Brain microvascular endothelial cell (primary cell): ENCODE results near the gene PPP3R1.

Experiments
- DNase-seq: peaks from one replicate; pipeline ENCODE4 v3.0.0-alpha.2; 2020
- H3K27ac ChIP-seq: fragments of 250-450 bp; sonication (Bioruptor Pico); 2 replicates; pipeline ENCODE4 v1.5.1; 2020; ENCODE audit warnings: mild to moderate bottlenecking, moderate library complexity
- H3K27me3 ChIP-seq: fragments of 250-450 bp; sonication (Bioruptor Pico); replicated peaks from 2 replicates; pipeline ENCODE4 v1.5.1; 2020; ENCODE audit warnings: mild to moderate bottlenecking
- H3K36me3 ChIP-seq: fragments of 250-450 bp; sonication (Bioruptor Pico); replicated peaks from 2 replicates; pipeline ENCODE4 v1.5.1; 2020; ENCODE audit warnings: mild to moderate bottlenecking
- H3K4me3 ChIP-seq: 2 replicates; pipeline ENCODE4 v1.5.1; 2011; ENCODE audit warnings: low read depth, mild to moderate bottlenecking, control low read depth, low read length, moderate library complexity
- in situ Hi-C: cut with HindIII; loops from 2 replicates; pipeline ENCODE4 v1.10.0; 2017; ENCODE audit warnings: low sequenced_read_pairs, low pct_ligation_motif_present
- TF ChIP-seq, protein P1 (sequence below): IDR thresholded peaks from 2 replicates; pipeline ENCODE4 v1.5.1; 2011; ENCODE audit warnings: low read depth, mild to moderate bottlenecking, moderate library complexity, low read length, control low read depth, inconsistent platforms; ENCODE audit errors: missing control alignments

Gene PPP3R1

DNA sequence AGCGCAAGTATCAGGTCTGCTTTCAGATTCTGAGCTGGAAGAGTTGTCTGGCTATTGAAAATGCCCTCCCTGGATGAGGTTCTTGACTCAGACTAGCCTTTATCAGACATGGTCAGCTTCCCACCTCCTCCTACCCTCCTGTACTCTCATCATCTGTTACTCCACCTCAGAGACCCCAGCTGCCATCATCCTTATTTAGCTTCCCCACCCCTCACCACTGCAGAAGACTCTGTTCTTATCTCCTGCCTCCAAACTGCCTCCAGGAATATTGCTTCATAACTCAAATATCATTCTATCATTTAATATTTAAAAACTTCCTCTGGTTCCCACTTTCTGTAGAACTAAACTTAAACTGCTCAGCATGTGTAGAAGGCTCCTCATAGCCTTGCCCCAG, 31.1 kb upstream of the PPP3R1 start:
- TF ChIP-seq, protein P1, sequence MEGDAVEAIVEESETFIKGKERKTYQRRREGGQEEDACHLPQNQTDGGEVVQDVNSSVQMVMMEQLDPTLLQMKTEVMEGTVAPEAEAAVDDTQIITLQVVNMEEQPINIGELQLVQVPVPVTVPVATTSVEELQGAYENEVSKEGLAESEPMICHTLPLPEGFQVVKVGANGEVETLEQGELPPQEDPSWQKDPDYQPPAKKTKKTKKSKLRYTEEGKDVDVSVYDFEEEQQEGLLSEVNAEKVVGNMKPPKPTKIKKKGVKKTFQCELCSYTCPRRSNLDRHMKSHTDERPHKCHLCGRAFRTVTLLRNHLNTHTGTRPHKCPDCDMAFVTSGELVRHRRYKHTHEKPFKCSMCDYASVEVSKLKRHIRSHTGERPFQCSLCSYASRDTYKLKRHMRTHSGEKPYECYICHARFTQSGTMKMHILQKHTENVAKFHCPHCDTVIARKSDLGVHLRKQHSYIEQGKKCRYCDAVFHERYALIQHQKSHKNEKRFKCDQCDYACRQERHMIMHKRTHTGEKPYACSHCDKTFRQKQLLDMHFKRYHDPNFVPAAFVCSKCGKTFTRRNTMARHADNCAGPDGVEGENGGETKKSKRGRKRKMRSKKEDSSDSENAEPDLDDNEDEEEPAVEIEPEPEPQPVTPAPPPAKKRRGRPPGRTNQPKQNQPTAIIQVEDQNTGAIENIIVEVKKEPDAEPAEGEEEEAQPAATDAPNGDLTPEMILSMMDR, result no peak

DNA sequence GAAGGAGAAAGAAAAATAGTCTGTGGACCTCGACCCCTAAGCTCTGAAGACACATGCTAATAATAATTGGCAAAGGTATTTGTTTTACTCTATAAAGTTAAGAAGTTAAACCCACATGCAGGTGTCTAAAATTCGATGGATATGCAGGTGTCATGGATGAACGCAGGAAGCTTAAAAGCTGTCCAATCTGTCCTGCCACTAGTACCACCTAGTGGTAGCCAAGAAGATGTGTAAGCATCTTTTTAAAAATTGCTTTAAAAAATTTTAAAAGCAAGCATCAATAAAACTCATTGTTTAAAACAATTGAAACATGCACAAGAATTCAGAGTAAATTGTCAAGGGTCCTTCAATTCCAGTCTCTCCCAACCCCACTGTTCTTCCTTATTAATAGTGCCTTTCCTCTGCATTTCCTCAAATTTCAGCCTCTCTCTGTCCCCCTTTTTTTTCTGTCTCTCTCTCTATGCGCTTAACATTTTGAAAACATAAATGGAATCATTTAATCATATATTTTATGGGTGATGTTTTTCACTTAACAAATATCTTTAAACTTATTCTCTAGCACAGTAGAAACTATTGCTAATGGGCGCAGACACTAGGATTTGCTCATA, 30.6 kb upstream of the PPP3R1 start:
- DNase-seq, result peak; percentile 7
- in situ Hi-C loops, result no loop called here
- TF ChIP-seq, protein P1, result peak; percentile 73
- H3K36me3 ChIP-seq, result no peaks in the 10 kb centered on the region
- no peaks in the 10 kb centered on the region for H3K27me3 ChIP-seq
- no peak overlapping the region for H3K27ac ChIP-seq
- no peak overlapping the region for H3K4me3 ChIP-seq

More for the DNA sequence above, 31.1 kb upstream of the PPP3R1 start:
- H3K27ac ChIP-seq, result no peak overlapping the region
- H3K4me3 ChIP-seq, result no peak overlapping the region
- in situ Hi-C loops, result no loop called here
- H3K36me3 ChIP-seq, result no peaks in the 10 kb centered on the region
- H3K27me3 ChIP-seq, result no peaks in the 10 kb centered on the region
- no peak for DNase-seq

DNA sequence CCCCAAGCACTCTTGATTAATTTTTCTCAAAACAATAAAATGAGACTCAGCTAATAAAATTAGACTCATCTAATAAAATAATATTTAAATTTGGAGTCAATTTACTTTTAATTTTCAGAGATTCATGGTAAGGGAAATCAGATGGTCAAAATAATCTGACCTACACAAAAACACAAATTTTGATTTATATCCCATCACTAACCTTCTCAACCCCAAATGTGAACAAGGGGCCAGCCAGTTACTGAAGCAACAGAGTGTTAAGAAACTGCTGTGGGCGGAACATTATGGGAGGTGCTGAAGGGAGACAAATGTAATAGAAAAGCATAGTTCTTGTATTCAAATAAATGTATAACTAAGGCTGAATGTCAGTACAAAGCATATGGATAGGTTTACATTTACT, 28.5 kb upstream of the PPP3R1 start:
- Histone ChIP-seq H3K36me3 (no peaks in the 10 kb centered on the region), H3K4me3 (no peak overlapping the region), H3K27ac (no peak overlapping the region), H3K27me3 (no peaks in the 10 kb centered on the region)
- no peak for DNase-seq
- in situ Hi-C loops, result no loop called here
- TF ChIP-seq, protein P1, result no peak

DNA sequence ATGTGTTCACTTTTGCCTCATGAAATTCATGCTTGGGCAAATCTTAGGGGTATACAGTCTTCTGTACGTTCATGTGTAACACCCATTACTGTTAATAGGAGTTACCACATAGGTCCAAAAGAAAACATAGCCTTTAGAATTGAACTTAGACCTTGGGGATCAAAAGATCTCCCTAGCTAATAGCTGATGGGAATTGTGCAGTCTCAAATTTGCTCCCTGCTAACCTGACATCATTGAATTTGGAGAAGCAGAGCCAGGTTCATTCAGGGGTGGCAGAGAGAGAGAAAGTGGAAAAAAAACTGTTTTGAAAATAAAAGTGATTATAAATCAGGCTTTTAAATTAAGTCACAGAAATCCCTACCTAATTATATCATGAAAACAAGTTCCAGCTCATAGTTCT, 28.0 kb upstream of the PPP3R1 start:
- Histone ChIP-seq H3K27ac (no peak overlapping the region), H3K36me3 (no peaks in the 10 kb centered on the region), H3K27me3 (no peaks in the 10 kb centered on the region), H3K4me3 (no peak overlapping the region)
- in situ Hi-C loops, result no loop called here
- TF ChIP-seq, protein P1, result no peak
- no peak for DNase-seq

DNA sequence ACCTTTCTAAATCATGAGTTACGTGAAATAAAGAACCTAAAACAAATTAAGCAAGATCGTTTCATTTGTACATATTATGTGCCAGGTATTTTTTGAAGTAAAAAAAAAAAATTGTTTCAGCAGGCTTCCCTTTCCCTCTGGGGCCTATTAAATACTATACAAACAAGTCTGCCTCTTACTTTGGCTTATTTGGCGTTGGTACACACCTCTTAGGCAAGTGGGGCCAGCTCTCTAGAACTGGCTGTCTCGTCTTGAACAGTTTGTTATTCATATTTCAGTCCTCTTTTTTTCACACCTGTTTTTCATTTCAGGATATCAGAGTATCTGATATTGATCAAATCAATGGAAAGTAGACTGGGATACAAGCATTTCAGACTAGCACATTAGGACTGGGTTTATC, 27.4 kb upstream of the PPP3R1 start:
- H3K4me3 ChIP-seq, result no peak overlapping the region
- TF ChIP-seq, protein P1, result no peak
- H3K36me3 ChIP-seq, result no peaks in the 10 kb centered on the region
- in situ Hi-C loops, result no loop called here
- no peak for DNase-seq
- H3K27me3 ChIP-seq, result no peaks in the 10 kb centered on the region
- H3K27ac ChIP-seq, result no peak overlapping the region

DNA sequence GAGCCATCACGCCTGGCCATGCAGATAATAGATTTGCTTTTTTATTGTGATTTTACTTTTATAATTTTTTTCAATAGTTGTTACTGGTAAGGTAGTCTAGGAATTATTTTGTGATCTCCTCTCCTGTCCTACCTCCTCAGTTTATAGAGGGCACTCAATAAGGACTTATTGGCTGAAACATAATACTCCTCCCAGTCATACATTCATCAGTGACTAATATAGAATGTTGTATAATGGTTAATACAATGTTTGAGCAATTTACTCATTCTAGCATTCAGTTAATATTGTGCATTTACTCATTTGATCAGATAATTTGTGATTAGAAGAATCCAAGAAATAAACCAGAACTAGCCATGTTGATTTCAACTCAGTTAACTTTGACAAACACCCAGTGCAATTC, 25.8 kb upstream of the PPP3R1 start:
- H3K4me3 ChIP-seq, result no peak overlapping the region
- in situ Hi-C loops, result no loop called here
- no peaks in the 10 kb centered on the region for H3K27me3 ChIP-seq
- no peak overlapping the region for H3K27ac ChIP-seq
- TF ChIP-seq, protein P1, result no peak
- no peaks in the 10 kb centered on the region for H3K36me3 ChIP-seq
- DNase-seq, result no peak
